ENCODE results near the gene NACC2.

DNA sequence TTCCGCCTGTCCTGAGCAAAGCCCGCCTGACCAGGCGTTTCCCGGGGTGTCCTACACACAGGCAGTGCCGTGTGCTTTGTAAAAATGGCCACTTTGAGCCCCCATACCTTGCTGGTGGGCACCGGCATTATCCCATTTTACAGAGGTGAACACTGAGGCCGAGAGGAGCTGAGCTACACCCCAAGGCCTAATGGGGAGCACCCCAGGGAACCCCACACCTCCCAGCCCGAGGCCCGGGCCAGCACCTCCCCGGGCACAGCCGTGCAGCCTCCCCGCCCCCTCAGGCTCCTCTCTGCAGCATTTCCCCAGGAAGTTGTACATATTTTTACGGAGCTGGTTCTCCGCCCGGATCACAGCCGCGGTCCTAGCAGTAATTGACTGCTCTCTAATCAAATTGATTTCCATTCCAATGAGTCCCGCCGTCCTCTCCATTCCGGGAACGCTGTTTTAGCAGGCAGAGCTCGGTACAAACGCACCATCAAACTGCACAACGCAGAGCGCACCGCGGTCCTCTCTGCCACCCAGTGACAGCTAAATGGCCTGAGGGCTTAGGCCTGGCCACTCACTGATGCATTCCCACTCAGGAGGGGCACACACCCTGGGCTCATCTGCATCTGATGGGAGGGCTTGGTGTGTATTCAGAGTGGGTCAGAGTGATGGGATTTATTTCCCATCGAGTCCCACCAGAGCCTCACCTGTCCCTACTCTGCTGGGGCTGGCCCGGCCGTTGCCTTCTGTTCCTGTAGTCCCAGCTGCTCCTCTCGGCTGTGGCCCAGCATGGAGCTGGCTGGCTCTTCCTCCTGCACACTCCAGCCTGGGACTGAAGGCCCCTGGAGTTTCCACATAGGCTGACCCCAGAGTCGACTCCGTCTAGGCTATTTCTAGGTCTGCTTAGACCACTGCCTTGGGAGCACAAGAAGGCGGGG is 97.7 kb downstream of the NACC2 start:
- TF ChIP-seq, protein P1, sequence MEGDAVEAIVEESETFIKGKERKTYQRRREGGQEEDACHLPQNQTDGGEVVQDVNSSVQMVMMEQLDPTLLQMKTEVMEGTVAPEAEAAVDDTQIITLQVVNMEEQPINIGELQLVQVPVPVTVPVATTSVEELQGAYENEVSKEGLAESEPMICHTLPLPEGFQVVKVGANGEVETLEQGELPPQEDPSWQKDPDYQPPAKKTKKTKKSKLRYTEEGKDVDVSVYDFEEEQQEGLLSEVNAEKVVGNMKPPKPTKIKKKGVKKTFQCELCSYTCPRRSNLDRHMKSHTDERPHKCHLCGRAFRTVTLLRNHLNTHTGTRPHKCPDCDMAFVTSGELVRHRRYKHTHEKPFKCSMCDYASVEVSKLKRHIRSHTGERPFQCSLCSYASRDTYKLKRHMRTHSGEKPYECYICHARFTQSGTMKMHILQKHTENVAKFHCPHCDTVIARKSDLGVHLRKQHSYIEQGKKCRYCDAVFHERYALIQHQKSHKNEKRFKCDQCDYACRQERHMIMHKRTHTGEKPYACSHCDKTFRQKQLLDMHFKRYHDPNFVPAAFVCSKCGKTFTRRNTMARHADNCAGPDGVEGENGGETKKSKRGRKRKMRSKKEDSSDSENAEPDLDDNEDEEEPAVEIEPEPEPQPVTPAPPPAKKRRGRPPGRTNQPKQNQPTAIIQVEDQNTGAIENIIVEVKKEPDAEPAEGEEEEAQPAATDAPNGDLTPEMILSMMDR (optimal IDR thresholded peaks at IDR 0.05 in 1 of 3, IDR thresholded peaks at IDR 0.05 in 1 of 3, conservative IDR thresholded peaks at IDR 0.05 in 1 of 3; ENCODE audit: extremely low read depth in 1 of 3, insufficient read depth in 2 of 3, low read length in 3 of 3), result no peak
- no peak for TF ChIP-seq EZH2 (IDR thresholded peaks at IDR 0.05; ENCODE audit: low read length)
